Stimulated activated CD4-positive, alpha-beta T cell treated with anti-CD3 and anti-CD28 coated beads, Interleukin-4, amount 100 ng/mL, for 4 hours (primary cell): ENCODE results near the gene SLC6A16.
"Not testable (repeated sequence)": the region's sequence is repeated elsewhere in the genome, so short reads cannot be mapped to it uniquely, and the experiment has no call there.

Experiments used
- DNase-seq, 2 experiments: peaks; one replicate each; pipeline ENCODE4 v3.0.0-alpha.2; 2020

The SLC6A16 gene

GRCh38 chr19:49324801-49325576 lies at the start of gene SLC6A16:
TSS of gene SLC6A16 (minus strand) at chr19:49325191. CDS start at chr19:49311347, 13,844 bp downstream.
- DNase-seq, result no peak

- not testable (repeated sequence) for DNase-seq
Observed at GRCh38 chr19:49373174-49373573, 48.2 kb upstream of the SLC6A16 start.

GRCh38 chr19:49371184-49371583 lies 46.2 kb upstream of the SLC6A16 start:
- no peak for DNase-seq

- DNase-seq, result no peak
Observed at GRCh38 chr19:49368711-49369358, 43.8 kb upstream of the SLC6A16 start.

GRCh38 chr19:49366110-49366509 lies 41.1 kb upstream of the SLC6A16 start:
- DNase-seq, result no peak

- DNase-seq, result no peak
Observed at GRCh38 chr19:49364083-49364737, 39.2 kb upstream of the SLC6A16 start.

- peak; percentile 35 to 46 for DNase-seq
Observed at GRCh38 chr19:49363268-49364082, 38.5 kb upstream of the SLC6A16 start, which contains the start of gene DKKL1. TSS of gene DKKL1 (plus strand) at chr19:49363877. CDS start at chr19:49363999, 122 bp downstream.

GRCh38 chr19:49362929-49363267 lies 37.9 kb upstream of the SLC6A16 start:
- no peak for DNase-seq

- no peak for DNase-seq
Observed at GRCh38 chr19:49362048-49362928, 37.3 kb upstream of the SLC6A16 start, which contains the start of gene TEAD2. TSS of gene TEAD2 (minus strand) at chr19:49362416. CDS start at chr19:49360075, 2,341 bp downstream.

- no peak for DNase-seq
Observed at GRCh38 chr19:49361438-49362047, 36.6 kb upstream of the SLC6A16 start.

- no peak for DNase-seq
Observed at GRCh38 chr19:49359851-49360820, 35.1 kb upstream of the SLC6A16 start.

GRCh38 chr19:49357186-49357585 lies 32.2 kb upstream of the SLC6A16 start:
- no peak for DNase-seq

- DNase-seq, result no peak
Observed at GRCh38 chr19:49356382-49356781, 31.4 kb upstream of the SLC6A16 start.

GRCh38 chr19:49355909-49356353 lies 30.9 kb upstream of the SLC6A16 start:
- no peak for DNase-seq

- DNase-seq, result no peak
Observed at GRCh38 chr19:49349567-49349966, 24.6 kb upstream of the SLC6A16 start.

- no peak for DNase-seq
Observed at GRCh38 chr19:49348305-49349189, 23.6 kb upstream of the SLC6A16 start.

GRCh38 chr19:49347835-49348234 lies 22.8 kb upstream of the SLC6A16 start:
- no peak for DNase-seq

GRCh38 chr19:49347191-49347590 lies 22.2 kb upstream of the SLC6A16 start:
- no peak for DNase-seq
